Astrocyte (in vitro differentiated cells and primary cell): ENCODE results near the gene TMEM45B. TPM values are rescaled to one million over a fixed set of nuclear protein-coding genes. Genes with fewer than 3 reads are reported as not detected.

Source experiments
- DNase-seq: peaks from one replicate; pipeline ENCODE4 v3.0.0-alpha.2; 2010; ENCODE audit warnings: low read depth
- FAIRE-seq: peaks from 2 replicates; lab custom pipeline; 2011; peaks lifted over from hg19 to GRCh38; lab: Jason Lieb, UNC
- H2AFZ ChIP-seq: 2 replicates; pipeline ENCODE4 v1.6.0; 2012; ENCODE audit warnings: low read depth, low read length, inconsistent platforms
- H3K27ac ChIP-seq: 2 replicates; pipeline ENCODE4 v1.5.1; 2011; ENCODE audit warnings: low read depth, low read length, inconsistent platforms
- H3K27me3 ChIP-seq: 2 replicates; pipeline ENCODE4 v1.6.0; 2011; ENCODE audit warnings: low read length, inconsistent platforms; ENCODE audit not compliant: insufficient read depth
- H3K36me3 ChIP-seq: 2 replicates; pipeline ENCODE4 v1.5.1; 2011; ENCODE audit warnings: low read length, inconsistent platforms; ENCODE audit not compliant: insufficient read depth
- H3K4me1 ChIP-seq: 2 replicates; pipeline ENCODE4 v1.5.1; 2011; ENCODE audit warnings: low read length, inconsistent platforms; ENCODE audit not compliant: insufficient read depth
- H3K4me2 ChIP-seq: 2 replicates; pipeline ENCODE4 v1.6.0; 2012; ENCODE audit warnings: low read length, inconsistent platforms
- H3K4me3 ChIP-seq: 2 replicates; pipeline ENCODE4 v1.5.1; 2011; ENCODE audit warnings: low read depth, mild to moderate bottlenecking, low read length, inconsistent platforms; ENCODE audit not compliant: insufficient read depth
- H3K79me2 ChIP-seq: 2 replicates; pipeline ENCODE4 v1.6.0; 2012; ENCODE audit warnings: mild to moderate bottlenecking, low read length, inconsistent platforms; ENCODE audit not compliant: insufficient read depth
- H3K9ac ChIP-seq: 2 replicates; pipeline ENCODE4 v1.6.0; 2012; ENCODE audit warnings: mild to moderate bottlenecking, low read length, inconsistent platforms
- H3K9me3 ChIP-seq: 2 replicates; pipeline ENCODE4 v1.5.1; 2012; ENCODE audit warnings: low read depth, mild to moderate bottlenecking, low read length, inconsistent platforms; ENCODE audit not compliant: insufficient read depth
- H4K20me1 ChIP-seq: 2 replicates; pipeline ENCODE4 v1.6.0; 2012; ENCODE audit warnings: low read length, inconsistent platforms; ENCODE audit not compliant: insufficient read depth
- H3K27ac Mint-ChIP-seq: one replicate; pipeline ENCODE4 v1.8.0; 2021; ENCODE audit warnings: mild to moderate bottlenecking, mixed read lengths; ENCODE audit not compliant: unreplicated experiment
- H3K27me3 Mint-ChIP-seq: one replicate; pipeline ENCODE4 v1.8.0; 2021; ENCODE audit warnings: low read depth, mixed read lengths; ENCODE audit not compliant: unreplicated experiment
- H3K36me3 Mint-ChIP-seq: one replicate; pipeline ENCODE4 v1.8.0; 2021; ENCODE audit warnings: low read depth, mixed read lengths; ENCODE audit not compliant: unreplicated experiment
- H3K4me1 Mint-ChIP-seq: one replicate; pipeline ENCODE4 v1.8.0; 2021; ENCODE audit warnings: low read depth, mixed read lengths; ENCODE audit not compliant: unreplicated experiment
- H3K4me3 Mint-ChIP-seq: one replicate; pipeline ENCODE4 v1.8.0; 2021; ENCODE audit warnings: mild to moderate bottlenecking, moderate library complexity, mixed read lengths; ENCODE audit not compliant: unreplicated experiment
- H3K9me3 Mint-ChIP-seq: one replicate; pipeline ENCODE4 v1.8.0; 2021; ENCODE audit warnings: mild to moderate bottlenecking, mixed read lengths; ENCODE audit not compliant: unreplicated experiment
- CTCF ChIP-seq: IDR thresholded peaks from 2 replicates; pipeline ENCODE4 v1.5.1; 2011; ENCODE audit warnings: low read depth, mild to moderate bottlenecking, inconsistent platforms, low read length, moderate library complexity; ENCODE audit not compliant: insufficient read depth
- EZH2 ChIP-seq: IDR thresholded peaks from 2 replicates; pipeline ENCODE4 v1.6.1; 2012; ENCODE audit warnings: mild to moderate bottlenecking, low read length, inconsistent platforms; ENCODE audit not compliant: insufficient read depth
- total RNA-seq: library from RNA; stranded (reverse); gene quantifications from 2 replicates; pipeline ENCODE4 v1.2.1, GENCODE V29; 2021

TMEM45B gene
- total RNA-seq, 1 donor from 2014 or later = not detected

GRCh38 chr11:129856036-129856435 is 40.4 kb downstream of the TMEM45B start:
- H3K4me3 ChIP-seq = no peak overlapping the region
- FAIRE-seq (no peak), DNase-seq (no peak)
- no peaks in the 10 kb centered on the region for H3K27me3 Mint-ChIP-seq
- H3K27ac ChIP-seq = no peak overlapping the region
- H3K9ac ChIP-seq = no peak overlapping the region
- H3K4me2 ChIP-seq = no peak overlapping the region
- H3K27me3 ChIP-seq = peaks cover 18% of the 10 kb centered on the region
- TF ChIP-seq CTCF (no peak), EZH2 (no peak)
- H3K36me3 Mint-ChIP-seq = peaks cover 3% of the 10 kb centered on the region
- no peaks in the 10 kb centered on the region for H3K9me3 ChIP-seq
- H3K4me1 ChIP-seq = no peaks in the 10 kb centered on the region
- H3K4me3 Mint-ChIP-seq = no peak overlapping the region
- no peaks in the 10 kb centered on the region for H4K20me1 ChIP-seq
- H3K79me2 ChIP-seq = no peaks in the 10 kb centered on the region
- no peak overlapping the region for H3K27ac Mint-ChIP-seq
- no peaks in the 10 kb centered on the region for H3K9me3 Mint-ChIP-seq
- no peak overlapping the region for H2AFZ ChIP-seq
- H3K4me1 Mint-ChIP-seq = no peaks in the 10 kb centered on the region
- no peaks in the 10 kb centered on the region for H3K36me3 ChIP-seq

GRCh38 chr11:129861702-129862522 is 46.3 kb downstream of the TMEM45B start:
- Mint-ChIP-seq H3K27ac (peak overlapping the region; percentile 97), H3K9me3 (peaks cover 2% of the 10 kb centered on the region), H3K36me3 (peaks cover 22% of the 10 kb centered on the region), H3K4me1 (peaks cover 11% of the 10 kb centered on the region), H3K4me3 (peak overlapping the region; percentile 45), H3K27me3 (no peaks in the 10 kb centered on the region)
- peaks cover 4% of the 10 kb centered on the region for H4K20me1 ChIP-seq
- TF ChIP-seq EZH2 (no peak), CTCF (no peak)
- peak overlapping the region; percentile 53 for H3K27ac ChIP-seq
- FAIRE-seq (peak; percentile 79), DNase-seq (peak; percentile 96)
- no peaks in the 10 kb centered on the region for H3K79me2 ChIP-seq
- H2AFZ ChIP-seq = no peak overlapping the region
- H3K4me1 ChIP-seq = peaks cover 13% of the 10 kb centered on the region
- no peaks in the 10 kb centered on the region for H3K9me3 ChIP-seq
- no peaks in the 10 kb centered on the region for H3K27me3 ChIP-seq
- peak overlapping the region; percentile 50 for H3K9ac ChIP-seq
- peaks cover 29% of the 10 kb centered on the region for H3K36me3 ChIP-seq
- H3K4me2 ChIP-seq = peak overlapping the region; percentile 64
- no peak overlapping the region for H3K4me3 ChIP-seq

GRCh38 chr11:129864811-129865210 is 49.2 kb downstream of the TMEM45B start:
- Histone ChIP-seq H3K4me1 (peaks cover 13% of the 10 kb centered on the region), H3K27ac (no peak overlapping the region), H2AFZ (no peak overlapping the region), H3K4me2 (no peak overlapping the region), H3K4me3 (no peak overlapping the region), H3K79me2 (no peaks in the 10 kb centered on the region), H3K9me3 (no peaks in the 10 kb centered on the region), H4K20me1 (peaks cover 4% of the 10 kb centered on the region), H3K36me3 (peaks cover 38% of the 10 kb centered on the region), H3K9ac (no peak overlapping the region), H3K27me3 (no peaks in the 10 kb centered on the region)
- Mint-ChIP-seq H3K27ac (no peak overlapping the region), H3K4me3 (no peak overlapping the region), H3K4me1 (peaks cover 11% of the 10 kb centered on the region), H3K9me3 (peaks cover 2% of the 10 kb centered on the region), H3K27me3 (no peaks in the 10 kb centered on the region), H3K36me3 (peaks cover 22% of the 10 kb centered on the region)
- TF ChIP-seq EZH2 = no peak
- no peak for TF ChIP-seq CTCF
- FAIRE-seq (no peak), DNase-seq (no peak)
